HG03135 (cell line): ENCODE measurements around the gene SORBS1.
A peak's percentile ranks its signal among the peaks of the same experiment; 100 is the strongest.

Source experiments
- ATAC-seq: cut with Tn5 transposase; IDR thresholded peaks from one replicate; pipeline ENCODE4 v1.9.1; 2021; ENCODE audit warnings: mild to moderate bottlenecking, moderate library complexity; ENCODE audit not compliant: unreplicated experiment

The SORBS1 gene

DNA sequence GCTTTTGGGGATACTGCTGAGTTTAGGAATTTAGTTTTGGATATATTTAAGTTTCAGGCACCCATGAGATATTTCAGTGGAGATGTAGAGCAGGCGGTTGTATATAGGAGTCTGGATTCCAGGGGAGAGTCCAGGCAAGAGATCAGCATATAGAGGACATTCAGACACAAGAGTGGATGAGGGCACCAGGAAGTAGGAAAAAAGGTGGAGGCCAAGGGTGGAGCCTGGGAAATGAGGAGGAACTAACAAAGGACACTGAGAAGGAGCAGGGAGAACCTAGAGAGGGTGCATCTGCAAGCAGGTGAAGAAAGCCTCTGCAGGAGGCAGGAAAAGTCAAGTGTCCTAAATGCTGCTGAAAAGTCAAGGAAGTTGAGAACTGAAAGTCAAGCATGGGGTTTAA lies 257.2 kb downstream of the SORBS1 start:
- ATAC-seq, result no peak

- no peak for ATAC-seq
Observed at GRCh38 chr10:95303535-95303934, 257.6 kb downstream of the SORBS1 start.

GRCh38 chr10:95300022-95300539 lies 261.1 kb downstream of the SORBS1 start:
- ATAC-seq, result no peak

DNA sequence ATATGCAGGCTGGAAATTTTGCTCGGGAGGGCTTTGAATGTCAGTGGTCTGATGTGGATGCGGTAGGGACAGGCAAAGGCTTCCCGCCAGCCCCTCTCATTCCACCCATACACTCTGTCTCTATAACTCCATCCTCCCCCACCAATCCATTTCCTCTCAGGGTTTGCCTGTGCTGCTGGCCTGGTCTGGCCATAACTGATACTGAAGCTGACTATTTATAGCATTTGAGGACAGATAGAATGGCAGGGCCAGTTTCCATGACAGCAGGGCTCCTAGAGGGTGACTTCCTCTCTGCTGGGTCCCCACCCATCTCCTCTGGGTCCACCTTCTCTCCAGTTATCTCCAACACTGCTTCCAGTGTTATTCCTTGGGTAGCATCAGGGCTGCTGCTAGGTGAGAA lies 263.8 kb downstream of the SORBS1 start:
- peak; percentile 56 for ATAC-seq

DNA sequence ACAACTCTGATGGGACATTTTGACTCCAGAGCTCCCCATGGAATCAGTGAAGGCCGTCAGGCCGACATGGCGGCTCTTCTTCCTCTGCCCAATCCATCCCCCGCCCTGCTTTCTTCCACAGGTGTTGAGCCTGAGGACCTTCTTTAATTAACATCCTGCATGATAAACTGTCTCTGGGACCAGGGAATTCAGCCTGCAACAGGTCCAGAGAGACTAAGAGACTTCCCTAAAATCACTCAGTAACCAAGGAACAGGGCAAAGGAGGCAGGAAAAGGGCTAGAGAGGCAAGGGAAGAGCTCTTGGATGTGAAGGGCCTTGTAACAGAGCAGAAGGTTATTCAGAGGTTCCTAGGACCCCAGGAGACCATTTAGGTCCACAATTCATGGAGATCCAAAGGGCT lies 264.4 kb downstream of the SORBS1 start:
- ATAC-seq, result no peak

- ATAC-seq, result peak; percentile 72
Observed at GRCh38 chr10:95295031-95295755, 266.0 kb downstream of the SORBS1 start.

- no peak for ATAC-seq
Observed at GRCh38 chr10:95293631-95294030, 267.5 kb downstream of the SORBS1 start.

DNA sequence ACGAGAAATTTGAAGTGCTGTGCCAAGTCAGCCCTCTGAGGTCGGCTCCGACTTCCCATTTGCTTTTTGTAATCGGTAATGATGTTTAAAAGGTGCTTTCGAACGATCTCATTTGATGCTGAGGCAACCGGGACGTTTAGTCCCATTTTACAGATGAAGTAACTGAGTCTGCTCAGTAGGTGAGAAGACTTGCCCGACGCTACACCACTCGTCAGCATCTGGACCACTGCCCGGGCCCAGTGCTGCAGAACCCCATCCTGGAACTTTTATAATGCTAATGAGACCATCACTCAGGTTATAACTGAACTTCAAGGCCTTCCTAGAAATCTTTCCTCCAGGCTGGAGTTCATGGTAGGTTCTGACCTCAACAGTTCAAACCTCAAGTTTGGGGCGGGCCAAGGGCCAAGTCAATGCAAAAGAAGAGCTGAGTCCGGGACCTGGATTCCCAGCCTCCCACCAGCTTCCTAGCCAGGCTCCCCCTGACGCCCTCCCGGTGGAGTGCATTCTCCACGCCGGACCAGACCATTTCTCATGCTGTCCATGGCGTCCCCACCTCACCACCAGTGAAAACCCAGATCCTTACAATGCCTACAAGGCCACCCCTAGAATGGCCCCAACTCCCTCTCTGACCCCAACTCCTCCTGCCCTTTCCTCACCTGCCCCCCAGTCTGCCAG lies 269.7 kb downstream of the SORBS1 start:
- ATAC-seq, result no peak

GRCh38 chr10:95290461-95291364 lies 270.5 kb downstream of the SORBS1 start, which contains the start of gene PDLIM1:
Gene PDLIM1 (minus strand): TSS chr10:95291003. CDS start chr10:95290915, 88 bp downstream.
- ATAC-seq, result peak; percentile 44

GRCh38 chr10:95289921-95290421 lies 271.2 kb downstream of the SORBS1 start:
- ATAC-seq, result no peak

DNA sequence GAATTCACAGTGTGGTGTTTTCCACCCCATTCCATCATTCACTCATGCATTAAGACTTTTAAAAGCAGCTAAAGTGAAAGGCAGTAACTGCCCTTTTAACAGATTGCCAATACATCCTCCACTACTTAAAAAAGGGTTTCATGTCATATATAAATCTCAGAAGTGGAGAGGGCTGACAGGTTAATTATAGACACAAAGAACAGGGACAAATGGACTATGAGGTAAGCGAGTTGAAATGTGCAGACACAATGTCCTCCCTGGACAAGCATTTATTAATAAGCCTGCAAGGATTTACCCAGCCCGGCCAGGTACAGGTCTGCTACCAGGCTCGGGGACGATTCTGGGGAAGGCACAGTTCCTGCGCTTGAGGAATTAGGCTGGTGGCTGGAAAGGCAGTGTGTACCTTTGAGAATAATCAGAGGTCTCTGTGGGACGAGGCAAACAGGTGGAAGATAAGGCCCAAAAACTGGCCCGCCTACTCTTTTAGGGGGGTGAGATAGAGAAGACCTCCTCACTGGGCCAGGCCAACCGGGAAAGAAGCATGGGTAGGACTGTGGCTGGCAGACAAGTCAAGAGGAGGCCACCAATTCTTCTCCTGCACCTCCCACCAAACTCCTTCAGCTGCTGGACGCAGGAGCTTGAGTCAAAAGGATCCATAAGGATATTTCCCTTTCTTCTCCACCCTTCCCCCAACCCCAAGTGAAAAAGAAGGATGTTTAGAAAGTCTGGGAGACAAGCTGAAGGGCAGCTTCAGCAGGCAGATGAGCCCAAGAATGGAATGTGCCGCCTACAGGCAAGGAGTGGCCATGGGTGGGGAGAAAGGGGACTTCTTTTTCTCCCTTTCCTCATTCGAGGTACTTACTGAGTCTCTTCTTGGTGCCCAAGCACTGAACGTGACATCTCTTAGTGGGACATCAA lies 271.9 kb downstream of the SORBS1 start:
- no peak for ATAC-seq

DNA sequence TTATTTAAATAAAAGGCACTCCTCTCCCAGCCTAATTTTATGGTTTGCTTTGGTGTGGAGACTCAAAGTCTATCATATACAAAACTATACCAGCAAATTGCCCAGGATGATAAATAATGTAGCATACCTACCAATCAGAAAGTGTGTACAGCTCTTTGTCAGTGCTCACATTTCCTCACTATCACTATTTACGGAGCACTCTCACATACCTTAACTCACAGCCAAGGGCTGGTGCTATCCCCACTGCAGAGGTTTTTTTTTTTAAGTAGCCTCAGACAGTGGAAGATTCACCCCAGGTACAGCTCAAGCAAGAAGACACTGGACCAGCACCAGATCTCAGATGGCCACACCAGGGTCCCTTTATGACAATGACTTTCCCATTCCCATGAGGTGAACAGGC lies 272.9 kb downstream of the SORBS1 start:
- ATAC-seq, result no peak

GRCh38 chr10:95287281-95287680 lies 273.9 kb downstream of the SORBS1 start:
- ATAC-seq, result no peak

GRCh38 chr10:95286707-95287106 lies 274.5 kb downstream of the SORBS1 start:
- ATAC-seq, result no peak

- no peak for ATAC-seq
Observed at GRCh38 chr10:95285556-95285955, 275.6 kb downstream of the SORBS1 start.

GRCh38 chr10:95284807-95285206 lies 276.4 kb downstream of the SORBS1 start:
- no peak for ATAC-seq

GRCh38 chr10:95282107-95282506 lies 279.1 kb downstream of the SORBS1 start:
- ATAC-seq, result no peak

GRCh38 chr10:95281206-95281605 lies 280.0 kb downstream of the SORBS1 start:
- ATAC-seq, result no peak

DNA sequence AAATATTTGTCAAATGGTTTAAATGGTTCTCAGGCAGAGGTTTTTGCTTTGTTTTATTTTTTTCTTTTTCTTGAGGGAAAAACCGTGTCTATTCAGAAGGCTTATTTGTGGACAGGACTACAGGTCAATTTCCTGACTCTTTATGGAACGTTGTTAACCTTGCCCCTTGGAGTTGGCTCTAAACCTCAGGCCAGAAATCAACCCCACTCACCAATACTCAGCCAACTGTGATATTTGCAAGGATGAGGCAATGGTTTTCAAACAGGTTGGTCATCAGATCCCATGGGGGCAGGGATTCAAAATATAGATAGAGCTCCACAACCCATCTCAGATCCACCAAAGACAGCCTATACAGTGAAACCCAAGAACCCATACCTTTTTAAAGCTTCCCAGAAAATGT lies 280.5 kb downstream of the SORBS1 start:
- ATAC-seq, result no peak
